AG10803 (cell line): ENCODE measurements around the gene RGS17.

Experiments used
- DNase-seq: peaks from one replicate; pipeline ENCODE4 v3.0.0; 2010; ENCODE audit warnings: low read depth
- H3K4me3 ChIP-seq: 2 replicates; pipeline ENCODE4 v1.5.1; 2011; ENCODE audit warnings: mild to moderate bottlenecking, low read length, control low read depth
- CTCF ChIP-seq: conservative IDR thresholded peaks from 2 replicates; pipeline ENCODE4 v1.5.1; 2011; ENCODE audit warnings: mild to moderate bottlenecking, low read length, control low read depth, inconsistent platforms

The RGS17 gene

GRCh38 chr6:153106021-153106420 lies 25.1 kb downstream of the RGS17 start:
- H3K4me3 ChIP-seq = no peak overlapping the region
- no peak for DNase-seq
- TF ChIP-seq CTCF = no peak

- no peak for TF ChIP-seq CTCF
- H3K4me3 ChIP-seq = no peak overlapping the region
- no peak for DNase-seq
These were observed 26.9 kb downstream of the RGS17 start for GRCh38 chr6:153104220-153104619.

GRCh38 chr6:153103319-153103655 lies 27.8 kb downstream of the RGS17 start:
- TF ChIP-seq CTCF = no peak
- no peak overlapping the region for H3K4me3 ChIP-seq
- DNase-seq = no peak

- H3K4me3 ChIP-seq = no peak overlapping the region
- no peak for TF ChIP-seq CTCF
- DNase-seq = no peak
These were observed 28.3 kb downstream of the RGS17 start for GRCh38 chr6:153102605-153103318.

GRCh38 chr6:153101461-153101860 lies 29.6 kb downstream of the RGS17 start:
- H3K4me3 ChIP-seq = no peak overlapping the region
- TF ChIP-seq CTCF = no peak
- DNase-seq = no peak

GRCh38 chr6:153099636-153100035 lies 31.4 kb downstream of the RGS17 start:
- no peak overlapping the region for H3K4me3 ChIP-seq
- TF ChIP-seq CTCF = no peak
- no peak for DNase-seq

- TF ChIP-seq CTCF = no peak
- no peak overlapping the region for H3K4me3 ChIP-seq
- no peak for DNase-seq
These were observed 34.3 kb downstream of the RGS17 start for GRCh38 chr6:153096792-153097191.
